HepG2 (cell line): ENCODE measurements around the gene SPRR5. TPM values are rescaled to one million over a fixed set of nuclear protein-coding genes. Genes with fewer than 3 reads are reported as not detected.

Experiments used
- ATAC-seq: fragments of 200-7000 bp; cut with Tn5 transposase; 3 replicates; pipeline ENCODE4 v1.9.1; 2020; ENCODE audit warnings: mild to moderate bottlenecking, moderate library complexity
- BruUV-seq: library from RNA; stranded (reverse); fragments of 400-500 nt; replicated peaks from 2 replicates; lab custom pipeline; 2021; lab: Mats Ljungman, UMichigan
- CTCF ChIA-PET: fragments of 300-600 bp; formaldehyde crosslinking; extraction: SDS; loops from one replicate; lab custom pipeline; 2021; ENCODE audit warnings: low total read pairs, inconsistent platforms, low intra/inter-chr PET ratio; lab: Yijun Ruan, JAX
- POLR2A ChIA-PET: fragments of 350-600 bp; sonication (Branson Sonifier 250); formaldehyde crosslinking; loops from one replicate; lab custom pipeline; 2020; ENCODE audit warnings: antibody characterized with exemption, inconsistent platforms; lab: Yijun Ruan, JAX
- DNase-seq: peaks from one replicate; pipeline ENCODE4 v3.0.0-alpha.2; 2015; ENCODE audit warnings: low spot score
- FAIRE-seq: peaks from 3 replicates; lab custom pipeline; 2011; peaks lifted over from hg19 to GRCh38; lab: Jason Lieb, UNC
- H2AFZ ChIP-seq: one replicate; pipeline ENCODE4 v1.6.1; 2011; ENCODE audit warnings: low read length, inconsistent platforms
- H3K27ac ChIP-seq: fragments of 300-600 bp; 3 replicates; pipeline ENCODE4 v1.8.0; 2011; ENCODE audit warnings: mixed run types, mild to moderate bottlenecking, mixed read lengths, low read length, inconsistent platforms; ENCODE audit not compliant: insufficient read depth; ENCODE audit errors: extremely low read length
- H3K27me3 ChIP-seq, 2 experiments: fragments of 200-600 bp in 1 of 2; 2 replicates in 1 of 2; 3 replicates in 1 of 2; pipeline versions ENCODE4 v1.6.0 to v1.8.0; 2011; ENCODE audit warnings: low read length in 2 of 2, mild to moderate bottlenecking in 2 of 2, moderate library complexity in 2 of 2, inconsistent platforms in 1 of 2; ENCODE audit not compliant: insufficient read depth in 2 of 2, control insufficient read depth in 1 of 2
- H3K36me3 ChIP-seq, 2 experiments: fragments of 200-600 bp in 1 of 2; replicated peaks in 1 of 2; 2 replicates in 1 of 2; 3 replicates in 1 of 2; pipeline versions ENCODE4 v1.5.1 to v1.8.0; 2011; ENCODE audit warnings: low read length in 2 of 2, inconsistent platforms in 1 of 2; ENCODE audit not compliant: insufficient read depth in 2 of 2, control insufficient read depth in 1 of 2
- H3K4me1 ChIP-seq: 2 replicates; pipeline ENCODE4 v1.5.1; 2012; ENCODE audit warnings: low read length, inconsistent platforms; ENCODE audit not compliant: insufficient read depth
- H3K4me2 ChIP-seq: 2 replicates; pipeline ENCODE4 v1.6.0; 2011; ENCODE audit warnings: low read depth, low read length, inconsistent platforms
- H3K4me3 ChIP-seq, 3 experiments: fragments of 200-600 bp in 1 of 3; sonication (generic), shearing (Covaris generic) in 1 of 3; replicated peaks in 1 of 3; 2 replicates each; pipeline ENCODE4 v1.5.1; 2011 to 2016; ENCODE audit warnings: low read length in 3 of 3, inconsistent platforms in 2 of 3, low read depth in 2 of 3, mild to moderate bottlenecking in 2 of 3, control low read depth in 1 of 3, mixed read lengths in 1 of 3; ENCODE audit not compliant: insufficient read depth in 1 of 3
- H3K79me2 ChIP-seq: one replicate; pipeline ENCODE4 v1.6.1; 2011; ENCODE audit warnings: low read length, inconsistent platforms; ENCODE audit not compliant: insufficient read depth
- H3K9ac ChIP-seq: 2 replicates; pipeline ENCODE4 v1.6.0; 2011; ENCODE audit warnings: mild to moderate bottlenecking, low read depth, low read length, inconsistent platforms; ENCODE audit not compliant: insufficient read depth
- H3K9me3 ChIP-seq: 2 replicates; pipeline ENCODE4 v1.5.1; 2012; ENCODE audit warnings: mild to moderate bottlenecking, low read length
- H4K20me1 ChIP-seq: 2 replicates; pipeline ENCODE4 v1.6.0; 2011; ENCODE audit warnings: inconsistent platforms, mild to moderate bottlenecking, low read length, moderate library complexity; ENCODE audit not compliant: insufficient read depth
- CEBPG ChIP-seq: IDR thresholded peaks from 2 replicates; pipeline ENCODE4 v1.6.1; 2016
- FOXO4 ChIP-seq: sonication (generic); formaldehyde crosslinking; conservative IDR thresholded peaks from 2 replicates; pipeline ENCODE4 v1.8.1; 2023; ENCODE audit warnings: missing genetic modification reagents
- HMGA1 ChIP-seq: sonication (generic); formaldehyde crosslinking; conservative IDR thresholded peaks from 2 replicates; pipeline ENCODE4 v1.4.0; 2020; ENCODE audit warnings: missing genetic modification reagents
- MTA1 ChIP-seq: sonication (generic); formaldehyde crosslinking; IDR thresholded peaks from 2 replicates; pipeline ENCODE4 v1.4.0; 2020; ENCODE audit warnings: missing genetic modification reagents, mild to moderate bottlenecking, borderline replicate concordance
- PAWR ChIP-seq: sonication (generic); formaldehyde crosslinking; IDR thresholded peaks from 2 replicates; pipeline ENCODE4 v1.4.0; 2020; ENCODE audit warnings: missing genetic modification reagents, mild to moderate bottlenecking, borderline replicate concordance
- RBM22 ChIP-seq: fragments of 200-400 bp; formaldehyde crosslinking; optimal IDR thresholded peaks from 2 replicates; pipeline ENCODE3; 2017; ENCODE audit warnings: mild to moderate bottlenecking, low read length, moderate library complexity
- SMAD9 ChIP-seq: sonication (generic); formaldehyde crosslinking; IDR thresholded peaks from 2 replicates; pipeline ENCODE4 v1.5.1; 2020; ENCODE audit warnings: mild to moderate bottlenecking, missing genetic modification reagents
- WGBS: methylation state at CpG from one replicate; pipeline ENCODE4 v1.1.6; 2017; ENCODE audit warnings: low lambda C conversion rate; 5-methylcytosine and 5-hydroxymethylcytosine counted together
- in situ Hi-C: cut with HindIII; loops from 2 replicates; pipeline ENCODE4 v1.10.0; 2017; ENCODE audit warnings: low pct_unique_long_range_greater_than_20kb; ENCODE audit not compliant: extremely low pct_ligation_motif_present
- intact Hi-C: fragments of 100-400 bp; cut with micrococcal nuclease; formaldehyde crosslinking; loops from one replicate; pipeline ENCODE4 v1.10.0; 2022; ENCODE audit not compliant: unreplicated experiment
- polyA plus RNA-seq, 8 experiments: library from polyadenylated mRNA; depleted of rRNA in 3 of 8; stranded (reverse) in 7 of 8; unstranded in 1 of 8; fragments of >200 nt; fragmentation: Illumina TruSeq in 4 of 8; extraction: Trizol in 4 of 8; gene quantifications; 2 replicates each; pipeline versions ENCODE4 v1.2.1 to v1.2.3, GENCODE V29; 2011 to 2016; ENCODE audit warnings: low read depth in 4 of 8, missing spikeins in 1 of 8, mixed read lengths in 1 of 8; ENCODE audit not compliant: insufficient read depth in 1 of 8
- total RNA-seq, 5 experiments: library from RNA; depleted of rRNA; stranded (reverse); fragments of >200 nt; fragmentation: Illumina TruSeq; extraction: Trizol; gene quantifications; 2 replicates each; pipeline ENCODE4 v1.2.3, GENCODE V29; 2016; ENCODE audit warnings: low read depth in 1 of 5
- TF ChIP-seq, protein P1 (sequence below): IDR thresholded peaks from 2 replicates; pipeline ENCODE4 v1.6.1; 2018; ENCODE audit warnings: missing genetic modification reagents
- TF ChIP-seq, protein P2 (sequence below): sonication (generic); formaldehyde crosslinking; IDR thresholded peaks from 2 replicates; pipeline ENCODE4 v1.4.0; 2020; ENCODE audit warnings: missing genetic modification reagents, mild to moderate bottlenecking, borderline replicate concordance
- TF ChIP-seq, protein P3 (sequence below): sonication (generic); formaldehyde crosslinking; IDR thresholded peaks from 2 replicates; pipeline ENCODE4 v1.5.0; 2020; ENCODE audit warnings: missing genetic modification reagents, mild to moderate bottlenecking, borderline replicate concordance
- TF ChIP-seq, protein P4 (sequence below): sonication (generic); formaldehyde crosslinking; IDR thresholded peaks from 2 replicates; pipeline ENCODE4 v1.5.1; 2020; ENCODE audit warnings: mild to moderate bottlenecking, missing genetic modification reagents

Gene SPRR5
- total and polyA plus RNA-seq, 2 of the 13 experiments (the other 11 are each of a cell fraction or from before 2014, with no cell fraction given): not detected

GRCh38 chr1:152980676-152981075 lies 33.7 kb downstream of the SPRR5 start:
- in situ Hi-C loops: no loop called here
- no TSS peak for BruUV-seq
- Histone ChIP-seq H3K4me3 (no peak overlapping the region), H3K27ac (no peak overlapping the region), H3K4me1 (no peaks in the 10 kb centered on the region), H3K9ac (no peak overlapping the region), H4K20me1 (no peaks in the 10 kb centered on the region), H3K27me3 (no peaks in the 10 kb centered on the region), H2AFZ (no peak overlapping the region), H3K9me3 (no peaks in the 10 kb centered on the region), H3K36me3 (no peaks in the 10 kb centered on the region), H3K79me2 (no peaks in the 10 kb centered on the region), H3K4me2 (no peak overlapping the region)
- no peak for DNase-seq
- CTCF ChIA-PET: no interaction called here
- TF ChIP-seq, protein P1, sequence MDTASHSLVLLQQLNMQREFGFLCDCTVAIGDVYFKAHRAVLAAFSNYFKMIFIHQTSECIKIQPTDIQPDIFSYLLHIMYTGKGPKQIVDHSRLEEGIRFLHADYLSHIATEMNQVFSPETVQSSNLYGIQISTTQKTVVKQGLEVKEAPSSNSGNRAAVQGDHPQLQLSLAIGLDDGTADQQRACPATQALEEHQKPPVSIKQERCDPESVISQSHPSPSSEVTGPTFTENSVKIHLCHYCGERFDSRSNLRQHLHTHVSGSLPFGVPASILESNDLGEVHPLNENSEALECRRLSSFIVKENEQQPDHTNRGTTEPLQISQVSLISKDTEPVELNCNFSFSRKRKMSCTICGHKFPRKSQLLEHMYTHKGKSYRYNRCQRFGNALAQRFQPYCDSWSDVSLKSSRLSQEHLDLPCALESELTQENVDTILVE (CRISPR knock-in tag): no peak
- TF ChIP-seq PAWR (CRISPR knock-in tag) (no peak), RBM22 (no peak), CEBPG (CRISPR knock-in tag) (no peak), SMAD9 (CRISPR knock-in tag) (no peak), HMGA1 (CRISPR knock-in tag) (no peak), FOXO4 (no peak), MTA1 (CRISPR knock-in tag) (no peak)
- TF ChIP-seq, protein P2, sequence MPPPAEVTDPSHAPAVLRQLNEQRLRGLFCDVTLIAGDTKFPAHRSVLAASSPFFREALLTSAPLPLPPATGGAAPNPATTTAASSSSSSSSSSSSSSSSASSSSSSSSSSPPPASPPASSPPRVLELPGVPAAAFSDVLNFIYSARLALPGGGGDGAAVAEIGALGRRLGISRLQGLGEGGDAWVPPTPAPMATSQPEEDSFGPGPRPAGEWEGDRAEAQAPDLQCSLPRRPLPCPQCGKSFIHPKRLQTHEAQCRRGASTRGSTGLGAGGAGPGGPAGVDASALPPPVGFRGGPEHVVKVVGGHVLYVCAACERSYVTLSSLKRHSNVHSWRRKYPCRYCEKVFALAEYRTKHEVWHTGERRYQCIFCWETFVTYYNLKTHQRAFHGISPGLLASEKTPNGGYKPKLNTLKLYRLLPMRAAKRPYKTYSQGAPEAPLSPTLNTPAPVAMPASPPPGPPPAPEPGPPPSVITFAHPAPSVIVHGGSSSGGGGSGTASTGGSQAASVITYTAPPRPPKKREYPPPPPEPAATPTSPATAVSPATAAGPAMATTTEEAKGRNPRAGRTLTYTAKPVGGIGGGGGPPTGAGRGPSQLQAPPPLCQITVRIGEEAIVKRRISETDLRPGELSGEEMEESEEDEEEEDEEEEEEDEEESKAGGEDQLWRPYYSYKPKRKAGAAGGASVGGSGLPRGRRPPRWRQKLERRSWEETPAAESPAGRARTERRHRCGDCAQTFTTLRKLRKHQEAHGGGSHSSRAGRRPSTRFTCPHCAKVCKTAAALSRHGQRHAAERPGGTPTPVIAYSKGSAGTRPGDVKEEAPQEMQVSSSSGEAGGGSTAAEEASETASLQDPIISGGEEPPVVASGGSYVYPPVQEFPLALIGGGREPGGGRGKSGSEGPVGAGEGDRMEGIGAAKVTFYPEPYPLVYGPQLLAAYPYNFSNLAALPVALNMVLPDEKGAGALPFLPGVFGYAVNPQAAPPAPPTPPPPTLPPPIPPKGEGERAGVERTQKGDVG: no peak
- TF ChIP-seq, protein P3, sequence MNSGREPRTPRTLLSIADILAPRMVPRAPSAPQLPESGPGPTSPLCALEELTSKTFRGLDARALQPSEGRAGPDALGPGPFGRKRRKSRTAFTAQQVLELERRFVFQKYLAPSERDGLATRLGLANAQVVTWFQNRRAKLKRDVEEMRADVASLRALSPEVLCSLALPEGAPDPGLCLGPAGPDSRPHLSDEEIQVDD (CRISPR knock-in tag): no peak
- TF ChIP-seq, protein P4, sequence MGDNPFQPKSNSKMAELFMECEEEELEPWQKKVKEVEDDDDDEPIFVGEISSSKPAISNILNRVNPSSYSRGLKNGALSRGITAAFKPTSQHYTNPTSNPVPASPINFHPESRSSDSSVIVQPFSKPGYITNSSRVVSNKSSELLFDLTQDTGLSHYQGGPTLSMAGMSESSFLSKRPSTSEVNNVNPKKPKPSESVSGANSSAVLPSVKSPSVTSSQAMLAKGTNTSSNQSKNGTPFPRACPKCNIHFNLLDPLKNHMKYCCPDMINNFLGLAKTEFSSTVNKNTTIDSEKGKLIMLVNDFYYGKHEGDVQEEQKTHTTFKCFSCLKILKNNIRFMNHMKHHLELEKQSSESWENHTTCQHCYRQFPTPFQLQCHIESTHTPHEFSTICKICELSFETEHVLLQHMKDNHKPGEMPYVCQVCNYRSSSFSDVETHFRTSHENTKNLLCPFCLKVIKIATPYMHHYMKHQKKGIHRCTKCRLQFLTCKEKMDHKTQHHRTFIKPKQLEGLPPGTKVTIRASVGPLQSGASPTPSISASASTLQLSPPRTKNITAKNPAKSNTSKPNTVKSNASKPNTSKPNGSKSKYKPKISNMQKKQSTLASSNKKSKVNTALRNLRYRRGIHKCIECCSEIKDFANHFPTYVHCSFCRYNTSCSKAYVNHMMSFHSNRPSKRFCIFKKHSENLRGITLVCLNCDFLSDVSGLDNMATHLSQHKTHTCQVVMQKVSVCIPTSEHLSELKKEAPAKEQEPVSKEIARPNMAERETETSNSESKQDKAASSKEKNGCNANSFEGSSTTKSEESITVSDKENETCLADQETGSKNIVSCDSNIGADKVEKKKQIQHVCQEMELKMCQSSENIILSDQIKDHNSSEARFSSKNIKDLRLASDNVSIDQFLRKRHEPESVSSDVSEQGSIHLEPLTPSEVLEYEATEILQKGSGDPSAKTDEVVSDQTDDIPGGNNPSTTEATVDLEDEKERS: no peak
- intact Hi-C loops: no loop called here
- no peak for FAIRE-seq
- no peak for ATAC-seq
- POLR2A ChIA-PET: no interaction called here
- 0% methylated on average over 1 of the region's 1 CpG for WGBS
